ENCODE measurements around the gene LRP1B.

Gene LRP1B

DNA sequence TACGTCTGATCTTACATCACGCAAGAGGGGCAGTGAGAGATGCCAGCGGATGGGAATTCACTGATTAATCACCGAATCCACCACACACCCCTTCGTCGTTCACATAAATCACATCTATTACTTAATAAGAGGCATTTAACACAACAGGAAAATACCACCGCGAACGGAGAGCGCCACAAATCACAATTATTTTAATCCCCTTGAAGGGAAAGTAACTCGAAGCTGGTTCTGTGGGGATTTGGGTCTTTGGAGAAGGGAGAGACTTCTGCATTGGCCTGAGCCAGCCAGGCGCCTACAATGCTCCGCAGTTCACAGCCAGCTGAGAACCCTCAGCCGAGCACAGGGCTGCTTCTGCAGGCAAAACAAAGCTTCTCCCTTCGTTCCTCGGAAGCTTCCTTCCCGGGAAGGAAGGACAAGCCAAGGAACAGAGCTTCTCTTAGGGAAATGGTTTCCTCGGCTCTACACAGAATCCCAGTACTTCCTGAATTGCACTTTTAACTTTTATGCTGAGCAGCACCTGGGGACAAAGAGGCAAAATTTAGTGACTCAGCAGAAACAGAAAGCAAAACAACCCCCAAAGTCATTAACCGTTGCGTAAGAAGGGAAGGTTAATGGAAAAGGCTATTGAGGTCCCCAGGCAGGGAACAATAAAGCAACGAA, at the start of gene LRP1B:
TSS of gene LRP1B (minus strand) at position 7 of the 660 bp plus-strand sequence. CDS start 287 bp downstream, outside the sequence.
- peaks cover 3 to 24% of the 10 kb centered on the region in 2 donors for H3K27me3 ChIP-seq (ENCODE audit: control insufficient read depth in 2 of 2, insufficient read depth in 2 of 2, low read length in 2 of 2)
- peaks cover 10 to 13% of the 10 kb centered on the region in 2 donors for H3K4me1 ChIP-seq (ENCODE audit: control insufficient read depth in 2 of 2, insufficient read depth in 2 of 2, low read length in 2 of 2)
- no peak within 1 kb of the TSS for H3K9ac ChIP-seq (ENCODE audit: low read depth in 1 of 2, low read length in 2 of 2)
- H3K36me3 ChIP-seq (ENCODE audit: control insufficient read depth in 2 of 2, insufficient read depth in 2 of 2, low read length in 2 of 2) = no peaks in the 10 kb centered on the region
- H3K4me3 ChIP-seq (ENCODE audit: low read length in 2 of 2) = peak within 1 kb of the TSS; percentile 61 to 73
- H3K9me3 ChIP-seq (ENCODE audit: control insufficient read depth in 2 of 2, low read length in 2 of 2) = no peaks in the 10 kb centered on the region
- no peak within 1 kb of the TSS for H3K27ac ChIP-seq (ENCODE audit: low read depth in 2 of 2, low read length in 2 of 2)

DNA sequence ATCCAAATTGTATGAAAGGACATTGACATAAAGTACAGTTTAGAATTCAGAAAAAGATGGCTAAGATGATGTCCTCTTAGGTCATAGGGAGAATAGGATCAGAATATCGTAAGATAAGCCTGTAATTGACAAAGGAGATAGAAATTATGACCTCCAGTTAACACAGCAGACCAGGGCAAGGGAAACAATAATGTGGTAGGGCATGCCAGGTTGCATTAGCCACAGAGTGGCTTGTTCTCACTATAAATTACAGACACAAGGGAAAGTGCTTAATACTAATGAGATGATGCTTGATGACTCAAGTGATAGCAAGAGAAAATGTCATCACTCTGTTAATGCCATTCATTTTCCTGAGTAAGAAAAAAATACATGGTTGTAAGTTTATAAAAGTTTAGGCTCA, 48.9 kb upstream of the LRP1B start:
- Histone ChIP-seq H3K9me3 (ENCODE audit: control insufficient read depth in 2 of 2, low read length in 2 of 2) (no peaks in the 10 kb centered on the region), H3K27ac (ENCODE audit: low read depth in 2 of 2, low read length in 2 of 2) (no peak overlapping the region), H3K9ac (ENCODE audit: low read depth in 1 of 2, low read length in 2 of 2) (no peak overlapping the region), H3K27me3 (ENCODE audit: control insufficient read depth in 2 of 2, insufficient read depth in 2 of 2, low read length in 2 of 2) (no peaks in the 10 kb centered on the region), H3K4me1 (ENCODE audit: control insufficient read depth in 2 of 2, insufficient read depth in 2 of 2, low read length in 2 of 2) (no peaks in the 10 kb centered on the region), H3K4me3 (ENCODE audit: low read length in 2 of 2) (no peak overlapping the region), H3K36me3 (ENCODE audit: control insufficient read depth in 2 of 2, insufficient read depth in 2 of 2, low read length in 2 of 2) (no peaks in the 10 kb centered on the region)

GRCh38 chr2:142178604-142179003, 47.8 kb upstream of the LRP1B start:
- H3K27ac ChIP-seq (ENCODE audit: low read depth in 2 of 2, low read length in 2 of 2) = no peak overlapping the region
- H3K4me1 ChIP-seq (ENCODE audit: control insufficient read depth in 2 of 2, insufficient read depth in 2 of 2, low read length in 2 of 2) = no peaks in the 10 kb centered on the region
- no peaks in the 10 kb centered on the region for H3K36me3 ChIP-seq (ENCODE audit: control insufficient read depth in 2 of 2, insufficient read depth in 2 of 2, low read length in 2 of 2)
- H3K9ac ChIP-seq (ENCODE audit: low read depth in 1 of 2, low read length in 2 of 2) = no peak overlapping the region
- H3K9me3 ChIP-seq (ENCODE audit: control insufficient read depth in 2 of 2, low read length in 2 of 2) = no peaks in the 10 kb centered on the region
- H3K4me3 ChIP-seq (ENCODE audit: low read length in 2 of 2) = no peak overlapping the region
- no peaks in the 10 kb centered on the region for H3K27me3 ChIP-seq (ENCODE audit: control insufficient read depth in 2 of 2, insufficient read depth in 2 of 2, low read length in 2 of 2)

DNA sequence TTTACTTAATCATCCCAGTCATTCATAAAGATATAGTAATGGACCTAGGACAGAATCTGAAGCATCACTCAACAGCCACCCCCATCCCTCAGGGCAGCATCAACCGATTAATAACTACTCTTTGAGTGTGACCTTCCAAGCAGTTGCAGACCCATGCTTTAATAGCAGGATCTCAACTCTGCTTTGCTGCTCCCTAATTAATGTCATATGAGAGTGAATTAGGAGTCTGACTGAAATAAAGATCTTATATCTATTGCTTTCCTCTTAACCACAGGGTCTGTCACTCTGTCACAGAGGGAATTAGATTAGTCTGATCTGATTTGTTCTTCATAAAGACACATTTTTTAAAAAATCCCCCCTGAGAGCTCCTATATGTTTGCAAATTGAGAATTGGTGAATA, 46.1 kb upstream of the LRP1B start:
- Histone ChIP-seq H3K27ac (ENCODE audit: low read depth in 2 of 2, low read length in 2 of 2) (no peak overlapping the region), H3K4me1 (ENCODE audit: control insufficient read depth in 2 of 2, insufficient read depth in 2 of 2, low read length in 2 of 2) (no peaks in the 10 kb centered on the region), H3K9ac (ENCODE audit: low read depth in 1 of 2, low read length in 2 of 2) (no peak overlapping the region), H3K4me3 (ENCODE audit: low read length in 2 of 2) (no peak overlapping the region), H3K9me3 (ENCODE audit: control insufficient read depth in 2 of 2, low read length in 2 of 2) (no peaks in the 10 kb centered on the region), H3K36me3 (ENCODE audit: control insufficient read depth in 2 of 2, insufficient read depth in 2 of 2, low read length in 2 of 2) (no peaks in the 10 kb centered on the region), H3K27me3 (ENCODE audit: control insufficient read depth in 2 of 2, insufficient read depth in 2 of 2, low read length in 2 of 2) (no peaks in the 10 kb centered on the region)

- Histone ChIP-seq H3K4me3 (ENCODE audit: low read length in 2 of 2) (no peak overlapping the region), H3K4me1 (ENCODE audit: control insufficient read depth in 2 of 2, insufficient read depth in 2 of 2, low read length in 2 of 2) (no peaks in the 10 kb centered on the region), H3K9ac (ENCODE audit: low read depth in 1 of 2, low read length in 2 of 2) (no peak overlapping the region)
Observed at GRCh38 chr2:142175813-142176338, 45.1 kb upstream of the LRP1B start.

GRCh38 chr2:142174176-142174575, 43.4 kb upstream of the LRP1B start:
- no peak overlapping the region for H3K27ac ChIP-seq (ENCODE audit: low read depth in 2 of 2, low read length in 2 of 2)
- H3K9me3 ChIP-seq (ENCODE audit: control insufficient read depth in 2 of 2, low read length in 2 of 2) = no peaks in the 10 kb centered on the region
- no peaks in the 10 kb centered on the region for H3K4me1 ChIP-seq (ENCODE audit: control insufficient read depth in 2 of 2, insufficient read depth in 2 of 2, low read length in 2 of 2)
- H3K27me3 ChIP-seq (ENCODE audit: control insufficient read depth in 2 of 2, insufficient read depth in 2 of 2, low read length in 2 of 2) = no peaks in the 10 kb centered on the region
- H3K9ac ChIP-seq (ENCODE audit: low read depth in 1 of 2, low read length in 2 of 2) = no peak overlapping the region
- no peak overlapping the region for H3K4me3 ChIP-seq (ENCODE audit: low read length in 2 of 2)
- H3K36me3 ChIP-seq (ENCODE audit: control insufficient read depth in 2 of 2, insufficient read depth in 2 of 2, low read length in 2 of 2) = no peaks in the 10 kb centered on the region

More at GRCh38 chr2:142175813-142176338, 45.1 kb upstream of the LRP1B start:
- no peaks in the 10 kb centered on the region for H3K27me3 ChIP-seq (ENCODE audit: control insufficient read depth in 2 of 2, insufficient read depth in 2 of 2, low read length in 2 of 2)
- H3K27ac ChIP-seq (ENCODE audit: low read depth in 2 of 2, low read length in 2 of 2) = no peak overlapping the region
- H3K36me3 ChIP-seq (ENCODE audit: control insufficient read depth in 2 of 2, insufficient read depth in 2 of 2, low read length in 2 of 2) = no peaks in the 10 kb centered on the region
- H3K9me3 ChIP-seq (ENCODE audit: control insufficient read depth in 2 of 2, low read length in 2 of 2) = no peaks in the 10 kb centered on the region

- Histone ChIP-seq H3K27ac (ENCODE audit: low read depth in 2 of 2, low read length in 2 of 2) (no peak overlapping the region), H3K4me1 (ENCODE audit: control insufficient read depth in 2 of 2, insufficient read depth in 2 of 2, low read length in 2 of 2) (no peaks in the 10 kb centered on the region), H3K9me3 (ENCODE audit: control insufficient read depth in 2 of 2, low read length in 2 of 2) (no peaks in the 10 kb centered on the region), H3K36me3 (ENCODE audit: control insufficient read depth in 2 of 2, insufficient read depth in 2 of 2, low read length in 2 of 2) (no peaks in the 10 kb centered on the region), H3K27me3 (ENCODE audit: control insufficient read depth in 2 of 2, insufficient read depth in 2 of 2, low read length in 2 of 2) (no peaks in the 10 kb centered on the region), H3K4me3 (ENCODE audit: low read length in 2 of 2) (no peak overlapping the region), H3K9ac (ENCODE audit: low read depth in 1 of 2, low read length in 2 of 2) (no peak overlapping the region)
Observed at GRCh38 chr2:142170847-142171246, 40.0 kb upstream of the LRP1B start.

DNA sequence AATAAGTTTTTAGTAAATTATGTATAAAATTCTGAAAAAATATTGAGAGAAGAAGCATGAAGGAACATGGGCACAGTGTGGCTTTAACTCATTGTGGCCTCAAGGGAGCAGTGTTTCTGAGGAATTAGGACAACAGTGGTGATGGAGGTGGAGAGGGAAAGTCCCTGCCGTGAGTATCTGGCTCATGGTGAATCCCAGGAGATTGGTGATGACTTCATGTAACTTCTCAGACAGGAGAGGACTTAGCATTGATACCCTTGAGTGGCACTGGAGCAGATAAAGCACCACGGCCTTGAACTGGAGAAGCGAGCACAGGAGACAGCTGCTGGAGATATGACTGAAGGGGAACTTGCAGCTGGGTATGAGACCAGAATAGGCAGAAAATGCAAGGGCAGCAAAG, 35.0 kb upstream of the LRP1B start:
- no peak overlapping the region for H3K27ac ChIP-seq (ENCODE audit: low read depth in 2 of 2, low read length in 2 of 2)
- H3K4me1 ChIP-seq (ENCODE audit: control insufficient read depth in 2 of 2, insufficient read depth in 2 of 2, low read length in 2 of 2) = no peaks in the 10 kb centered on the region
- no peaks in the 10 kb centered on the region for H3K27me3 ChIP-seq (ENCODE audit: control insufficient read depth in 2 of 2, insufficient read depth in 2 of 2, low read length in 2 of 2)
- H3K9me3 ChIP-seq (ENCODE audit: control insufficient read depth in 2 of 2, low read length in 2 of 2) = no peaks in the 10 kb centered on the region
- H3K9ac ChIP-seq (ENCODE audit: low read depth in 1 of 2, low read length in 2 of 2) = no peak overlapping the region
- no peak overlapping the region for H3K4me3 ChIP-seq (ENCODE audit: low read length in 2 of 2)
- H3K36me3 ChIP-seq (ENCODE audit: control insufficient read depth in 2 of 2, insufficient read depth in 2 of 2, low read length in 2 of 2) = no peaks in the 10 kb centered on the region

- no peak overlapping the region for H3K9ac ChIP-seq (ENCODE audit: low read depth in 1 of 2, low read length in 2 of 2)
- H3K9me3 ChIP-seq (ENCODE audit: control insufficient read depth in 2 of 2, low read length in 2 of 2) = no peaks in the 10 kb centered on the region
- H3K4me1 ChIP-seq (ENCODE audit: control insufficient read depth in 2 of 2, insufficient read depth in 2 of 2, low read length in 2 of 2) = no peaks in the 10 kb centered on the region
- no peaks in the 10 kb centered on the region for H3K27me3 ChIP-seq (ENCODE audit: control insufficient read depth in 2 of 2, insufficient read depth in 2 of 2, low read length in 2 of 2)
- H3K36me3 ChIP-seq (ENCODE audit: control insufficient read depth in 2 of 2, insufficient read depth in 2 of 2, low read length in 2 of 2) = no peaks in the 10 kb centered on the region
- H3K27ac ChIP-seq (ENCODE audit: low read depth in 2 of 2, low read length in 2 of 2) = no peak overlapping the region
- H3K4me3 ChIP-seq (ENCODE audit: low read length in 2 of 2) = no peak overlapping the region
Observed at GRCh38 chr2:142153601-142154000, 22.8 kb upstream of the LRP1B start.

DNA sequence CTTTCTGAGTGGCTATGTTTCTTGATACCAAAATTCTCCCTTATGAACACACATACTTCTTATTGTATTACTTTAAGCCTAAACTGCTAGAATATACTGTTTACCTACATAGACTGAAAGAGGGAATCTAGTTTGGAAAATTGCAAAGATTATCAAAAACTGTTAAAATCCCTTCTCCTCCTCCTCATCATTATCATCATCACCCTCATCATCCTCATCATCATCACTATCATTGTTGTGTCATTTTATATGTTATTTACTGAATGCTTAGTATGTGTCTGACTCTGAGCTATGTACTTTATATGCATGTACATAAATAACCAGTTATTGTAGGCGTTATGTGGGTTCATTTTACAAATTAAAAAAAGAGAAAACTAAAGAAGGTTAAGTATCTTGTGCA, 19.6 kb upstream of the LRP1B start:
- Histone ChIP-seq H3K27ac (ENCODE audit: low read depth in 2 of 2, low read length in 2 of 2) (no peak overlapping the region), H3K4me1 (ENCODE audit: control insufficient read depth in 2 of 2, insufficient read depth in 2 of 2, low read length in 2 of 2) (no peaks in the 10 kb centered on the region), H3K4me3 (ENCODE audit: low read length in 2 of 2) (no peak overlapping the region), H3K27me3 (ENCODE audit: control insufficient read depth in 2 of 2, insufficient read depth in 2 of 2, low read length in 2 of 2) (no peaks in the 10 kb centered on the region), H3K36me3 (ENCODE audit: control insufficient read depth in 2 of 2, insufficient read depth in 2 of 2, low read length in 2 of 2) (no peaks in the 10 kb centered on the region), H3K9ac (ENCODE audit: low read depth in 1 of 2, low read length in 2 of 2) (no peak overlapping the region), H3K9me3 (ENCODE audit: control insufficient read depth in 2 of 2, low read length in 2 of 2) (no peaks in the 10 kb centered on the region)

Measured in mucosa of rectum (tissue), 2 donors.